Activated CD8-positive, alpha-beta memory T cell treated with anti-CD3 and anti-CD28 coated beads for 48 hours (primary cell): Measurements from ENCODE around the gene TRPM3.

Experiments used
- DNase-seq, 3 experiments: peaks; one replicate each; pipeline ENCODE4 v3.0.0-alpha.2; 2020; ENCODE audit warnings: low read depth in 2 of 3, low spot score in 2 of 3

TRPM3 gene

DNA sequence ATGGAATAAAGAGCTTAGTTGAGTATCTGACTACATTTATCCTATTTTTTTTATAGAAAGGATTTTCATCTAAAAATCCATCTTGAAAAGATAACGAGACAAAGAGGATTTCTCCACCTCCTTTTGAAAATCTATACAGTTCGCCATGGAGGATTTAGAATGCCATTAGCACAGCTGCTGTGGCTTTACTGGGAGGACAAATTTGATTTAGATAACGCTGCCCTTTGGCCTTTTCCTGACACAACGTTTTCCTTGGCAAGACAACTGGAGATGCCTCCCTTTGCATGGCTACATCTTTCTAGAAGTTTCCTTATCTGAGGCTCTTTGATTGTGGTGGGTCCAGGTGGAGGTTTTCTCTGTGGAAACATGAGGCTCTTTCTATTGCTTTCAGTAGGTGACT is 560.3 kb downstream of the TRPM3 start:
- DNase-seq: no peak

DNA sequence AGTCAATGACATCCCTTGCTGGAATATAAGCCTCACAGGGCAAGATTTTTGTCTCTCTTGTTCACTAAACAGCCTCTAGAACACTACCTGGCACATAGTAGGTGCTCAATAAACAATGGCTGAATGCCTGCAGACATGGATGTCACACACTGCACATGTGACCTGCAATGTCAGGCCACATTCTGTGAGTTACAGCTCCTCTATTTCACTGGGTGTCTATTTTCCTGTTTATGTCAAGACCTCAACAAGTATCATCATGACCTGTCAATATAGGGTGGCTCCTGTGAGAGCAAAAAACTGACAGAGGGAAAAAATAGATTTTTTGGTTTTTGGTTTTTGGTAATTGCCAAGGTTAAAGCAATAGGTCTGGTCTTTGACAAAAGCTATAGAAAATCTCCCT is 562.3 kb downstream of the TRPM3 start:
- no peak for DNase-seq

DNA sequence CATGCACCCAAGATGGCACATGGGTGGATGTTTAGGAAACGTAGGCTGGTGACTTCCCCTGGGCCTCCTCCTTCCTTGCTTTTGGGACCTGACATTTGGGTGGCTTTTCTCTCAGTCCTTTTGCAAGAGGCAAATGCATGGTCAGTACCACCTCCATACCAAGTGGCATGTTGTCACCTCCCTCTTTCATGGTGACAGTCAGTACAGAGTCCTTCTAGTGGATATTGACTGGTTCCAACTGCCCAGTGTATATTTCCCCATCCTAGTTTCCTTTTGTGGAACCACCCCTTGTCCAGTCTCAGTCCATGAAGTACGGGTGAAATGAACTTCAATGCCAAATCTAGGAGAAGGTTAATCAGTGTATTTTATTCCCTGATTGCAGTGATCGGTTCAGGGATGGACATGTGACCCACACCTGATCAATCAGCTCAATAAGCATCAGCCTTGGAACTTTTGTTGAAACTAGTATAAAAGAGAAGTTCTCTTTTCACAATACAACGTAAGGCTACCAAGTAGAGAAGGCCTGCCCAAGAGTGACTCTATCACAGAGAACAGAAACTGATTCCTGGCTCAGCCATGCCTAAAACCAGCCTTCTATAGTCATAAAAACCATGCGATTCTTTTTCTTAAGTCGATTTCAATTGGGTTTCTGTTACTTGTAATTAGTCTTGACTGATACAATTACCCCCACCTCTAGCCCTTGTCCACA is 563.6 kb downstream of the TRPM3 start:
- DNase-seq: no peak

DNA sequence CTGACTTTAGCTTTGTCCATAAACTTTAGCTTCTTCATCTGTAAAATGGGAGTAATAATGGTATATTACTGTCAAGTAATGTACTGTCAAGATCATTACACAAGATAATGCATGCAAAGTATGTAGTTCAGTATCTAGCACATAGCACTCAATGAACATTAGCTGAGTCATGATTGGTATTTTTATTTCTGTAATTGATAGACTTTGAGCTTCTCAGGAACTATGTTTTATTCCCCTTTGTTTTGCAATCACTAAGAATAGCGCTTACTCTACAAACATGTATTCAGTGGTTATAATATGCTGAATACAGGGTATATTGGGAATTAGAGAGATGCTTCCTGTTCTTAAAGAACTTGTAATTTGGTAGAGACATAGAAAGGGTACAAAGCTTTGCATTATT is 564.6 kb downstream of the TRPM3 start:
- no peak for DNase-seq

DNA sequence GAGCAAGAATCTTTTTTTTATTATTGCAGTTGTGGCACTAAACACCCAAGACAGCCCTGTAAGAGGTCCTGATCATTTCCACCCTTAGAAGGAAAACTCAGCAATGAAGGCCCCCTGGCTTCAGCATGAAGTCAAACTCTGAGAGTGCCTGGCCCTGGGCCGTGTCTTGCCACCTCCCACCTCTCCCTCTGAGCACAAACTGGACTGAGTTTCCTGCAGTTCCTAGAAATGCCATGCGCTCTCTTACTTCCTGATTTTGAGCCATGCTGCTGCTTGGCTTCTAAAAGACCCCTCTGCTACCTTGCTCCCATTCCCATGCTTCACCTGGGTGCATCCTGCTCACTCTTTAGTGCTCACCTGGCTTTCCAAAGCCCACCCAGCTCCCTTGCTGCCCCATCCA is 566.5 kb downstream of the TRPM3 start:
- DNase-seq: no peak

DNA sequence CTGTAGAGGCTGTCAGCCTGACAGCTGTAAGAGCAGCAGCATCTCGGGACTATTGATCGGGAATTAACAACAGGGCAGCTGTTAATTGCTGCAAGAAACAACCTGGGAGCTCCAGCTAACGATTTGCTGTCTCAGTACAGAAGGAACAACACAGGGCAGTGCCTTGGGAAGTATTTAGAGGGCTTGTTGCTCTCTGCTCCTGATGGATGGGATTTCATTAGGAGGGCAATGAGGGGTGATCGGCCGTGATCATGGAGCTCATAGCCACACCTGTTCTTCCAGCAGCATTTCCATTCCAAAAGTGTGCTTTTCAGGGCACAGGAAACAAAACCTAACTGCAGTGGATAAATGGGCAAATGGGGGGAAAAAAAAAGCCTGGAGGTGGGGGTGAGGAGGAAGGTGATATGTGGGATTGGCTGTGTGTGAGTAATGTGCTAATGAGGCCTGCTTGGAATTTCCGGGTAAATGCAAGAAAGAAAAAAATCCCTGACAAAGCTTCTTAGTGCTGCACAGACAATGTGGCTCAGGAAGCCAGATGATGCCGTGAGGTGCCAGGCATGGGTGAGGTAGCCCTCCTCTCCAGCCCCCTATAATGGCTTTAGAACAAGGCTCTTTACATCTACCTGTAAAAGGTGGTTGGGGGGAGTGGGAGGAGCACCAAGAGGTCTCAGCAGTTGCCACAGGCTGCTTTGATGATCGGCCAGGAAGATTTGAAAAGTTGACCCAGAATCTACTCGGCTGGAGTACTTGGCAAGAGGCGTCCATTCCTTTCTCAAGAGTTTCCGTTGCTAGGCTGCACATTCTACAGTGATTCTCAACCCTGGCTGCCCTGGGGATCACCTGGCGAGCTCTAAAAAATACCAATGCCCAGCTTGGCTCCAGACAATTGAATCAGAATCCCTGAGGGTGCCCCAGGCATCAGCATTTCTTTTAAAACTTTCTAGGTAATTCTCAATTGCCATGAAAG is 567.4 kb downstream of the TRPM3 start:
- DNase-seq: no peak

DNA sequence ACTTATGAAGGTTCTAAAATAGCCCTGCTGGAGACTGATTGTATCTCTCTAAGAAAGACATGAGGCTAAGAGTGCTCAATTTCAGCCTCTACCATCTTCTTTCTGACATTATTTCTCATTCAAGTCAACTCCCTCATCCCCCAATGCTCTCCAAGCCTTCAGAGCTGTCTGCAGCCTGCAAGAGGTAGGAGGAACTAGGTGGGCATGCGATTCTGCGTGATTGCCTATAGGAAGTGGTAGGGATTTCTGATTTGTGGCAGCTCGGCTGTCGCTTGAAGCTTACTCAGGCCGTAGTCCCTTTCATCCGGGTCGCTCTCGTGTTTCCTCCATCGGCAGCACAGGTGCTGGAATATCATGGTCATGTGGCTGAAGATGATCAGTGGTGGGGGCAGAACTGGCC is 568.9 kb downstream of the TRPM3 start:
- DNase-seq: no peak

DNA sequence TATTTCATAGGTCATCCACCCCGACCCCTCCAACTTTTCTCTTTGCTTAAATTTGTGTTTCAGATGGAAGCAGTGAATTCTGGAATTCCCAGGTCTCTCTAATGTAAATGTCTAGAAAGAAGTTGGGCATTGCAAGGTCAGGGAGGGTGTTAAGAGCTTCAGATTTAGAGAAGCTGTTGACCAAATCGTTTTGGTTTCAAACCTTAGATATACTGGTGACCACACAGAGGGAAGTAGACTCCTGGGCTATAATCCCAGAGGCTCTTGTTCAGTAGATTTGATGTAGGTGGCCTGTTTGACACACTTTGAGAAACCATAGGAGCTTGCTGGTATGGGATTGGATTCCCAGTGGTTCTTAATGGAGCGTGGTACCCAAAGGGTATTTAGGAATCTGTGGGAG is 569.6 kb downstream of the TRPM3 start:
- no peak for DNase-seq

DNA sequence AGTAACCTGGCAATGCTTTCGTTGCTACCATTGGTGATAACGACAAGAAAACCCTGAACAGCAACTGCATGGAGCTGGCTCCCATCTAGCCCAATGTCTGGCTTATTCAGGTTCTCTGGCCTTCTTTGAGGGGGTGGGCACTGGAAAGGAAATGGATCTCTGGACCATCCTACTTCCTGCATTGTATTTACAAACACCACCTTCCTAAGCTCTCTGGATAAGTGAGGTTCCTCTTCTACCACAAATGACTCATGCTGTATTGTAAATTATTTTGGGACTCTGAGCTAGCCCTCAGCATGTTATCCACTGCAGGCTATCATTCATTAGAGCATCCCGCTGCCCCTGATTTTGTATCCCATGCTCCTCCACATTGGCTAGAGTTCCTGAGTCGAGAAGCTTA is 570.0 kb downstream of the TRPM3 start:
- DNase-seq: no peak

DNA sequence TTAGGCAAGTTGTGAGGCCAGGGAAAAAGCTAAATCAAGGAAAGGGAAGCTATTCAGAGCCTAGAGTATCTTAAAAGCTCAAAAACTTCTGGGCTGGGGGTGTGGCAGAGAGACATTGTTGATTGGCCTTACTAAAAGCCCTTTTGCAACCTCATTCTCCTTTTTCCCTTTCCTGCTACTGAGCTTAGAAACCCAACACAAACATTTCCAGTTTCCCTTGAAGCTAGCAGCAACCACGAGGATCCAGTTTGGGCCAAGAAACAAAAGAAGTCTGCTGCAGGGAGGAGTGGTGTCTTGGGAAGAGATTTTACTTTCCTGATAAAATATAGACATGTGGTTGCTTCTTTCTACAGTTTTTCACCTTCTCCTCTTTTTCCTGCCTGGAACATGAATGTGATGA is 571.5 kb downstream of the TRPM3 start:
- no peak for DNase-seq

DNA sequence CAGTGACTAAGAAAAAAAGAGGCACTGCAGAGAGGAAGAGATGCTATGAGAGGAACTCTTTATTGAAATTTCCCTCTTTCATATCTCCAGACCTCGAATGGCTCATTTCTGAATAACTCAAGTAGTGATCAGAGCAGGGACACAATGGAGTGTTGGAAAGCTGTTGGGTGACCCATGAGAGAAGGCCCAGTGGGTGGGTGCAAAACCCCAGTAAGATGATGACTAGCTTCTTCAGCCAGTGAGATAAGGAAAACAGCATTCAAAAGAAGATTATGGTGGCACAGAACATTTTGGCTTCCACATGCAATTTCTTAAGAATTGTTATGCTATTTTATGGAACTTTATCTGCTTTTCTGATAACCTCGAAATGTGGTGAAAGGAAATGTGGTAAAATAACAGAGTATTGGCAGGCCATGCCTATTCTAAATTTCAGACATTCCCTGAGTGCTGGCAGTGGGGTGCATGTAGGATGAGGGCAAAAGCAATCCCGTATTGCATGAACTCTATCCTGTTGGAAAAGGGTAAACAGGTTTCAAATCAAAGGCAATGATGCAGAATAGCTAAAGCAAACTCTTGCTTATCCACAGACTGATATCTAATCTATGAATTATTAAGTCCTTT is 579.0 kb downstream of the TRPM3 start:
- DNase-seq: no peak

DNA sequence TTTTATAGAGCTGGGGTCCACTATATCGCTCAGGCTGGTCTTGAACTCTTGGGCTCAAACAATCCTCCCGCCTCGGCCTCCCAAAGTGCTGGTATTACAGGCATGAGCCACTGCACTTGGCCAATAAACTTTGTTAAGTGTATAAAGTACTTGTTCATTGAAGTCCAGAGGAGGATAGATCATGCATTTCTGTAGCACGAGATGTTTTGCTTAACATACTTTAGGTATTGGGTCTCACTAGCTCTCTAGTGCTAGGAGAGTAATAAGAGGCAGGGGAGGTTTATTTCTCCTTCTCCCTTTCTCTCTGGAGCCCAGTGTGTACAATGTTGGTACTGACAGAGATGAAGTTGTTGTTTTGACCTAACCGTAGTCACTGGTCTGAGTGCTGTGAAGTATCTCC is 581.4 kb downstream of the TRPM3 start:
- DNase-seq: no peak

DNA sequence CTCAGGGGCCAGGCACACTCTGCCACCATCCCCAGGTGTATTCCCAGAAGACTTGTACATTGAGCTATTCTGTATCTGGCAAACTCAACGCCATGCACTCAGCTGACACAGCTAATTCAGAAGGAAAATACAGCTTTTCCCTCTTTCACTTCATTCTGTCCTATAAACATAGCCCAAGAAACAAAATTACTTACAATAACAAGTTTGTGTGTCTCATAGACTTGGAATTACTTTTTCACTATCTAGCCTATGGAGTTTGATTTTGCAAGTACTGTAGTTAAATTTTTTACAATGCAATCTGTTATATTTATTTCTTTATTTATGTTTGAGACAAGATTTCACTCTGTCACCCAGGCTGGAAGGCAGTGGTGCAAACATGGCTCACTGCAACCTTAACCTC is 581.9 kb downstream of the TRPM3 start:
- DNase-seq: no peak

DNA sequence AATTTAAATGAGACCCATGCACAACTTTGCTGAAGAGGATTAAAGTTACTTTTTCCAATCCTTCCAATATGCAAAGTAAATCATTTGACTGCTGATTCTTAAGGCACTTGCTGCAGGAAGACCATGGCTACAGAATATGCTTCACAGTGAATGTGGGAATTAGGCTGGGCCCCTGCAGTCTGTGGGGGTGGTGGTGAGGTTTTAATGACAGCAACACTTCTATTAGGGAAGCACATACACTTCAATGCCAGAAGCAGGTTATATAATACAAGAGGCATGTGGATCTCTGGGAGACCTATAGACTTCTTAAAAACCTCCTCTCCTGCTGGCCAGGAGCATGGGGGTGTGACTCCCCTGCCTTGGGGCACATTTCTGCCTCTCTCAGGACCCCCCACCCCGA is 582.4 kb downstream of the TRPM3 start:
- DNase-seq: no peak

DNA sequence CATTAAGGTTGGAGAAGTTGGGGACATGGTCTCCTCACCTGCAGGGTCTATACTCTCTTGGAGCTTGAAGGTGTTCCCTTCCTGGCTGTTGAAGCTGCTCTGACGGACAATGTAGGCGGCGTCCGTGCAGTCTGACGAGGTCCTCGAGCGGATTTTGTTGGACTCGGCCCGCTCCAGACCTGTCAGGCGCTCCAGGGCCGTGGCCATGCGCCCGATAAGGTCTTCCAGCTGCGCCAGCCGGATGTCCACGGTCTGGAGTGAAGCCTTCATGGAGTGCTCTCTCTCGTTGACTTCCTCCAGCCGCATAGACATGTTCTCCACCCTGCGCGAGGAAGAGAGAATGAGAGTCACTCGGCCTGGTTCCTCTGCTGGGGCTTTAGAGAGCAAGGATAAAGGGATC is 584.3 kb downstream of the TRPM3 start:
- no peak for DNase-seq

DNA sequence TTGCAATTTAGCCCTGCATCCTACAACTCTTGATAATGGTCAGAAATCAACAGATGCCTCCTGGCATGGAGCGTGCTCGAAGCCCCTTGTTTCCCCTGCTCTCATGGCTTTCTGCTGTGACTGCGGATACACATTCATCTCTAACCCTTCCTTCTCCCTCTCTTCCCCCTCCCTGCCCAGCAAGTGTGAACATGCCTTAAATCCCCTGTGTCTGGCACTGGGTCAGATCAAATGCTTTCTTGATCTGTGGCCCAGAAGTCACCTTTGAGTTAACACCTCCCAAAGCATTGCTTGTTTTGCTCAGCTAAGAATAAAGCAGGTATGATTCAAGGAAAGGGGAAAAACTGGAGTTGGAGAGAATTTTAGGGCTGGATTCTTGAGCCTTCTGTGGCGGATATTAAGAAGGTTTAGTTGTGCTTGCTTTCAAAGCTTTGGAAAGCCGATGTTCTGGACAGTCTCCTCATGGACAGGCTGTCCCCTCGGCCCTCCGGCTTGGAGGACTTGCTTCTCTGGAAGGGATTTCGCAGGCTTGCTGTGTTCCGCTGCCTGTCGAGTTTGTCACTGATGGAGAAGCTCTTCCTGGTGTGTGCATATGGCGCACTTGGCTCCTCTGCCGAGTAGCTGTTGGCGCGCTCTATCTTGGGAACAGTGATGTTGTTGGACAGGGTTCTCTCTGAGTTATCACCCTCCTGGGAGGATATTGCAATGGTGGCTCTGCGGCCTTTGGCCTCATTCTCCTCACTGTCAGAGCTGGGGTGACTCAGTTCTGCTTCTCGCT is 585.7 kb downstream of the TRPM3 start:
- DNase-seq: no peak

DNA sequence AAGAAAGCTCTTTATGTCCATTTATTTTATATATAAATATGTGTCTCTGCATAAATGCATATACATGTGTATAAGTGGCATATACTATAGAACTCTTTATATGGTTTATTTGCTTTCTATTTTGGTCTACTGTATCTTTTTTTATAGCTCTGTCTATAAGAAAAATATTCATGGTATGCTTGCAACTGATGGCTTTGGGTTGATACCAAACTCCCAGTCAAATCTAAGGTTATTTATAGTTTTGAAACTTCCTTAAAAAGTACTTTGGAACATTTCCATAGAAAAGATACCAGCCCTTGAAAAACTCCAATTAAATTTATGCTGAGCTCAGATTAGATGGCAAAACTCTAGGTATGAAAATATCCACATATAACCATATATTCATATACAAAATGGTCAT is 587.0 kb downstream of the TRPM3 start:
- no peak for DNase-seq

DNA sequence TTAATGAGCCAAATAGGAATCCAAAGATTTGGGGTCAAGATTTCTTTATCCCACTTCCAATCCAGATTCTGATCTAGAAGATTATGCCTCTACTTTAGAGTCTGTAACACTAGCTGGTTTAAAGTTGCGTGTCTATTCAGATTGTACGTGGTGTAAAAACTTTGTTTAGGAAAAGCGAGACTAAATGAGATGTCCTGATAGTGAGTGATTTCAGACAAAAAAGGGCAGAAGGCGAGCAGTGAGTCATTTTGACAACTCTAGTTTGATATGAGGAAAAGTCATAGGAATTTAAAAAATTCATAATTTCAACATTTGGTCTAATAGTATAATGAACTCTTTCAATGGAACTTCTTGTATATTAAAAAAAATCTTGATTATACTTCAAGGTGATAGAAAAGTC is 587.4 kb downstream of the TRPM3 start:
- no peak for DNase-seq

DNA sequence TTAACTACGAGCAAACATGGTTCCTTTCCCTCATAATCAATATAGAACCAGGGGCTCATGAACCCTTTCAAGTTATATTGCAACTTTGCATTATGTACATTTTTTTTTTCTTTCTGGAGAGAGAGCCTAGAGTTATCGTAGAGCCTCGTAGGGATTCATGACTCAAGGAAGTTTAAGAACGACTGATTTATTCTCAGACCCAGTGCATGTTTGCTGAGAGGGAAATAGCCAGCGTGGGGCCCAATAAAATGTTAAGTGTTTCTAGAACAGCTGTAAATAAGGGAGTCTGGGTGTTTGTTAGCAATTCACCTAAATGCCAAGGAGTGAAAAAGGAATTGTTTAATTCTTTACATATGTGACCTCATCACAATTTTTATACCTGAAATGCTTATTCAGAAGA is 587.9 kb downstream of the TRPM3 start:
- no peak for DNase-seq

DNA sequence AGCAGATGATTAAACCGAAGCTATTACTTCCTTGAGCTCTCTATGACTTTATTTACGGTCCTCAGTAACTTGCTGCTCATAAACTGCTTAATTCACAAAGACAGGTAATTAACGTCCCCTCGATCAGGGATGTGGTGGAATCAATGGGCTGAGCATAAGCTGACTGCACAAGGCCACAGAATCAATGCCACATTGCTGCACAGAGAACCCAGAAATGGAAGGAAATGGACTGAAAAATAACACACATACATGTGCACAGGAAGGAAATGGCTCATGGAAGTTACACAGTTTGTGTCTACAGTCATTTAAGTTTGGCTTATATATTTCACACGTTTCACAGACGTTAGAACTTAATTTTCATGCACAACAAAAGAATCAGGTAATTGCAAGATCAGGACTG is 588.7 kb downstream of the TRPM3 start:
- no peak for DNase-seq

DNA sequence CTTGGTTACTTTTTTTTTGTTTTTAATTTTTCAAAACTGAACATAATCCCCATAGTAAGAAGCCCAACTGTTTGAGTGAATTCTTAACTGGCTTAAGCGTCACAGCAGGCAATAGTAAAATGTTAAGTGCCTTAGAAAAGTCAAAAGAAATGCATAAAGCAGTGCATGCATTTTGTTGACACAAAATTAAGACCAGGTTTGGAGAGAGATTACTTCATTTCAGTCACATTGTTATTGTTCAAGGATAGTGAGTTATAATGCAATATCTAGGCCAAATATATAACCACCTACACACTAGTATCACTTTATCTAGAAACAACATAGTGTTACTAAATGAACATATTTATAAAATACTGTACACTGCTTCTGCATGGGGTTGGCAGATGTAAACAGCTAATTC is 590.1 kb downstream of the TRPM3 start:
- DNase-seq: no peak
